Muscle layer of duodenum (tissue), 2 donors: ENCODE data around the gene RHBDL3.
"Not testable (repeated sequence)": the region's sequence is repeated elsewhere in the genome, so short reads cannot be mapped to it uniquely, and the experiment has no call there.

Source experiments
- H3K27ac ChIP-seq: one replicate; pipeline ENCODE4 v1.7.0; 2013; ENCODE audit warnings: mild to moderate bottlenecking, low read length
- H3K27me3 ChIP-seq: one replicate; pipeline ENCODE4 v1.7.0; 2013; ENCODE audit warnings: low read depth, mild to moderate bottlenecking, control low read depth, low read length
- H3K36me3 ChIP-seq, 2 donors: one replicate each; pipeline ENCODE4 v1.7.0; 2013; ENCODE audit warnings: low read length in 2 of 2, control low read depth in 1 of 2, mild to moderate bottlenecking in 1 of 2; ENCODE audit not compliant: insufficient read depth in 2 of 2, control insufficient read depth in 1 of 2
- H3K4me1 ChIP-seq, 2 donors: one replicate each; pipeline ENCODE4 v1.7.0; 2013; ENCODE audit warnings: low read length in 2 of 2, mild to moderate bottlenecking in 2 of 2, control low read depth in 1 of 2, moderate library complexity in 1 of 2; ENCODE audit not compliant: insufficient read depth in 2 of 2, control insufficient read depth in 1 of 2
- H3K4me3 ChIP-seq, 2 donors: one replicate each; pipeline ENCODE4 v1.7.0; 2013; ENCODE audit warnings: low read length in 2 of 2, low read depth in 1 of 2, mild to moderate bottlenecking in 1 of 2
- H3K9me3 ChIP-seq, 2 donors: one replicate each; pipeline ENCODE4 v1.7.0; 2013; ENCODE audit warnings: low read length in 2 of 2, control low read depth in 1 of 2, mild to moderate bottlenecking in 1 of 2; ENCODE audit not compliant: control insufficient read depth in 1 of 2
- donor health status: healthy.

The RHBDL3 gene

DNA sequence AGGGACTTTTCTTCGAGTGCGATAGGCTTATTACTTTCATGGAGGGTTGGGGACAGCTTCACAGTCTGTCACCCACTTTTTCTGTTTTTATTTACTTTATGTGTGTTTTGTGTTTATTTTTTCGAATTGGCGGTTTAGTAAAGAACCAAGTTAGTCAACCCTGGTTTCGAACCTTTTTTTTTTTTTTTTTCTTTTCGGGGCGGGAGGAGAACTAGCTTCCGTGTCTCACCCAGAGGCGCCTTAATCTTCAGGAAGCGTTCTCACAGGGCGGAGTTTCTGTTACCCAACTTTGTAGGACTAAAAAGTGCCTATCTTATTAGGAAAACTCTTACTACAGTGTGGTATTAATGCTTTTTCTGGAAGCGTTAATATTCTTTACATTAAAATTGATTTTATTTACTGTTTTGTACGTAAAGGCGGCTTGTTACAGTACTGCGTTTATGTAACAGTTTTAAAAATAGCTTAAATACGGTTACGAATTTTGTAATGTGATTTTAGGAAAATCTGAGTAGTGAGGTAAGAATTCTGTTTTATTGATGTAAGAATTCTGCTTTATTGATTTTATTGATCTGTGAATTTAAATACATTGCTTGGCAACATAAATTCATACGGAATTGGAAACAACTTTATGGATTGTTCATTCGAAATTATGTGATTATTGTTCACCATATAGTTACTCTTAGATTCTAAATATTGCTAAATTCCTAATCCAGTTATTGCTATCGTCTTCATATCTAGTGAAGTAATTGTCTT lies 85.2 kb downstream of the RHBDL3 start:
- Histone ChIP-seq H3K27ac (peak overlapping the region; percentile 100), H3K27me3 (no peaks in the 10 kb centered on the region), H3K36me3 (peaks cover 15 to 27% of the 10 kb centered on the region in 2 donors), H3K9me3 (no peaks in the 10 kb centered on the region), H3K4me1 (peaks cover 0 to 49% of the 10 kb centered on the region in 2 donors), H3K4me3 (peak overlapping the region; percentile 79 to 97)

DNA sequence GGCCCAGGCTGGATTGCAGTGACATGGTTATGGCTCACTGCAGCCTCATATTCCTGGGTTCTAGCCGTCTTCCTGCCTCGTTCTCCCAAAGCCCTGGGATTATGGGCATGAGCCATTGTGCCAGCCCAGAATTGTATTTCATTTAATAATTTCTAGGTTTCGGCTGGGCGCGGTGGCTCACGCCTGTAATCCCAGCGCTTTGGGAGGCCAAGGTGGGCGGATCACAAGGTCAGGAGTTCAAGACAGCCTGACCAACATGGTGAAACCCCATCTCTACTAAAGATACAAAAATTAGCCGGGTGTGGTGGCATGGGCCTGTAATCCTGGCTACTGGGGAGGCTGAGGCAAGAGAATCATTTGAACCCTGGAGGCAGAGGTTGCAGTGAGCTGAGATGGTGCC lies 87.1 kb downstream of the RHBDL3 start:
- H3K27me3 ChIP-seq, H3K9me3 ChIP-seq, H3K27ac ChIP-seq: not testable (repeated sequence)
- peak overlapping the region; percentile 79 to 97 for H3K4me3 ChIP-seq
- H3K36me3 ChIP-seq = peaks cover 20 to 27% of the 10 kb centered on the region in 2 donors
- H3K4me1 ChIP-seq = peaks cover 0 to 61% of the 10 kb centered on the region in 2 donors

DNA sequence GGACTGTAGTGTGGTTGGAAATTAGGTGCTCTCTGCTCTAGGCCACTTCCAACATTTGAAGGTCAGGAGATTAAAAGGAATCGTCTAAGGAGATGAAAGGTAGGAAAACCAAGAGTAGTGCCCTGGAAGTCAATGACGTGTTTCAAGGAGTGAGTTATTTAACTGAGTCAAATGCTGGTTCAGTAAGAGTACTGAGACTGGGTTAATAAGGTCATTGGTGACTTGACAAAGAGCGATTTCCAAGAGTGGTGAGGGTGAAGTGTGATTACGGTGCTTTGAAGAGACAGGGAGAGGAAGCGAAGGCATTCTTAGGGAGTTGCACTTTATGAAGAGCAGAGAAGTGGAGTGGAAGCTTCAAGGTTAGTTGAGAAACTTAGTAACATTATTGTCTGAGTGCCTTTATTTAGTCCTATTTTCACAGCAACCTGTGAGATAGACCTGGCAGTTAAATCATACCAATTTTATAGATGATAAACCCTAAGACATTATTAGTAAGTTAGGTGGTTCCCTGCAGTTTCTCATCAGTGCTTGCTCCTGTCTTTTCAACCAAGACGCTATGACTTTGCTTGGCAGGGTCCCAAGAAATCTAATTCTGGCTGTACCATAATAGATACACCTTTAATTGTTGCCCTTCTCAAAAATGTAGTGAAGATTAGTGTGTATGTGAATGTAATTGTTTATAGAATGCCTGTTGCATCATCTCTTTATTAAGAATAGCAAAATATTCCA lies 90.2 kb downstream of the RHBDL3 start:
- Histone ChIP-seq H3K4me3 (peak overlapping the region in 1 of 2 donors; percentile 34), H3K4me1 (peaks cover 0 to 51% of the 10 kb centered on the region in 2 donors)

DNA sequence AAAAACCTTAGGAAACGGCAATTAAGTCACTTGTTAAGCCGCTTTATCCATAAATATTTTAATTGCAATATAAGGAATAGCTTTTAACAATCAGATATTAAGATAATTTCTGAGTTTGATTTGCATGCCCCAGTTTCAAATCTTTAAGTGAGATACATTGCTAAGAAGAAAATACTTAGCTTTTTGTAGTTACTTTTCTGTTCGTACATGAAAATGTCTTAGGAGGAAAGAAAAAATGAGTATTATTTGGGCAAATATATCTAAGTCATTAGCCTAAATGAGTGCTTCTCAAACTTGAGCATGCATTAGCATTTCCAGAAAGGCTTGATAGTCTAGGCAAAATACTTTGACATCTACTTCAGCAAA lies 90.7 kb downstream of the RHBDL3 start:
- H3K4me3 ChIP-seq = peak overlapping the region in 1 of 2 donors; percentile 12
- no peaks in the 10 kb centered on the region for H3K27me3 ChIP-seq
- no peaks in the 10 kb centered on the region for H3K9me3 ChIP-seq
- H3K27ac ChIP-seq = no peak overlapping the region
- H3K36me3 ChIP-seq = peaks cover 41 to 44% of the 10 kb centered on the region in 2 donors
- H3K4me1 ChIP-seq = peaks cover 0 to 51% of the 10 kb centered on the region in 2 donors

More for the DNA sequence above, 90.2 kb downstream of the RHBDL3 start:
- Histone ChIP-seq H3K27ac (no peak overlapping the region), H3K27me3 (no peaks in the 10 kb centered on the region), H3K36me3 (peaks cover 35 to 38% of the 10 kb centered on the region in 2 donors), H3K9me3 (no peaks in the 10 kb centered on the region)

DNA sequence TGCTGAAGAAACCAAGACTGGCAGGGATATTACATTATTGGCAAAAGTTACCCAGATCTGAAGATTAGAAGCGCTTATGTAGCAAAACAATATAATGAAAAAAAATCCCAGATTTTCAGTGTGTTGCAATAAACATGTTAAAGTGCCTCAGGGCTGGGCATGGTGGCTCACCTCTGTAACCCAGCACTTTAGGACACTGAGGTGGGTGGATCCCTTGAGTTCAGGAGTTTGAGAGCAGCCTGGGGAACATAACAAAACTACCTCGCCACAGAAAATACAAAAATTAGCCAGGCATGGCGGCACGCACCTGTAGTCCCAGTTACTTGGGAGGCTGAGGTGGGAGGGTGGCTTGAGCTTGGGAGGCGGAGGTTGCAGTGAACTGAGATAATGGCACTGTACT lies 91.1 kb downstream of the RHBDL3 start:
- peak overlapping the region in 1 of 2 donors; percentile 12 for H3K4me3 ChIP-seq
- no peak overlapping the region for H3K27ac ChIP-seq
- H3K9me3 ChIP-seq = no peaks in the 10 kb centered on the region
- peaks cover 45 to 48% of the 10 kb centered on the region in 2 donors for H3K36me3 ChIP-seq
- no peaks in the 10 kb centered on the region for H3K27me3 ChIP-seq
- H3K4me1 ChIP-seq = peaks cover 0 to 48% of the 10 kb centered on the region in 2 donors

DNA sequence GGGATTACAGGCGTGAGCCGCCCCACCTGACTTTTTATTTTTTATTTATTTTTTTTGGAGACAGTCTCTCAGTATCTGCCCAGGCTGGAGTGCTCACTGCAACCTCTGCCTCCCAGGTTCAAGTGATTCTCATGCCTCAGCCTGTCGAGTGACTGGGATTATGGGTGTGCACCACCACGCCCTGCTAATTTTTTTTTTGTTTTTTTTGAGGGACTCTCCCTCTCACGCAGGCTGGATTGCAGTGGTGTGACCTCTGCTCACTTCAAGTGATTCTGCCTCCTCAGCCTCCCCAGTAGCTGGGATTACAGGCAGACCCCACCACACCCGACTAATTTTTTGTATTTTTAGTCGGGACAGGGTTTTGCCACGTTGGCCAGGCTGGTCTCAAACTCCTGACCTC lies 92.0 kb downstream of the RHBDL3 start:
- Histone ChIP-seq H3K27ac (no peak overlapping the region), H3K4me1 (peaks cover 0 to 39% of the 10 kb centered on the region in 2 donors), H3K27me3 (no peaks in the 10 kb centered on the region), H3K9me3 (no peaks in the 10 kb centered on the region), H3K4me3 (no peak overlapping the region), H3K36me3 (peaks cover 48 to 56% of the 10 kb centered on the region in 2 donors)

DNA sequence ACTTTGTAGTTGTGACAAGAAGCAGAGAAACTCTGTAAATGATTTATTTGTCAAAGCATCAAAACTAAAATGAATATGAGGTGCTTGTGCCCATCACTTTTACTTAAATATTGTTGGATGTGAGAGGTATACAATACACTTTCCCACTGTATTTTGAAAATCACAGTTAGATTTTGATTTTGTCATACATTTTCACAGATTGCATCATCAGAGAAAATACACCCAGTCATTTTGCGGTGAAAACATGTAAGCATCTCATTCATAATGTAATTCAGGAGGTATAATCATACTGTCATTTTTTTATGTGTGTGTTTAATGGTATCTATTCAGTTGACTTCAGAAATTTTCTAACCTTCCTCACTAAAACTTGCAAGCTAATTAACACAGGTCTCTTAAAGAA lies 95.6 kb downstream of the RHBDL3 start:
- H3K4me3 ChIP-seq = no peak overlapping the region
- H3K36me3 ChIP-seq = peaks cover 67 to 70% of the 10 kb centered on the region in 2 donors
- peaks cover 0 to 8% of the 10 kb centered on the region in 2 donors for H3K4me1 ChIP-seq
- H3K9me3 ChIP-seq = no peaks in the 10 kb centered on the region
- H3K27ac ChIP-seq = no peak overlapping the region
- no peaks in the 10 kb centered on the region for H3K27me3 ChIP-seq

DNA sequence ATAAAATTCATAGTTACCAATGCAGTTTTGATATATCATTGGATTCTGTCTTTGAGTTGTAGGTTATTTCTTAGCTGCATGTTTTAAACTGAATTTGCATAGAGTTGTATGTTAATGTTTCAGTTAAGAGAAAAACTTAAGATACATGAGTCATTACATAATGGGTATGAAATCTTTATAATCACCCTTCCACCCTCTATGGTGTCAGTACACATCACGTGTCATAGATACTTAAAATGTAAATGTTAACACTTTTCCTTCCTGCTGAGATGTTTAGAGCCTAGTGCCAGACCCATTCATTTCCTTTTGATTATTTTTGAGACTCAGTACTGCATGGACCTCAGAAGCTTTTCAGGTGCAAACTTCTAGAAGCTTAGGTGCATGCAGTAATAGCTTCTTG lies 104.8 kb downstream of the RHBDL3 start:
- Histone ChIP-seq H3K4me3 (no peak overlapping the region), H3K36me3 (peaks cover 64 to 81% of the 10 kb centered on the region in 2 donors), H3K4me1 (no peaks in the 10 kb centered on the region), H3K27me3 (no peaks in the 10 kb centered on the region), H3K9me3 (no peaks in the 10 kb centered on the region), H3K27ac (no peak overlapping the region)
